Stimulated activated memory B cell treated with anti-CD40 and anti-IgM and Interleukin-4, amounts not matched to agents 10 μg/mL and 1 μg/mL and 100 μg/mL, for 72 hours (primary cell): Measurements from ENCODE around the gene MICAL3.

ENCODE experiments used
- ATAC-seq: fragments of 150-1000 bp; cut with Tn5 transposase; 2 replicates; pipeline ENCODE4 v1.10.0; 2021
- H3K27ac Mint-ChIP-seq: one replicate; pipeline ENCODE4 v1.8.0; 2022; ENCODE audit warnings: mild to moderate bottlenecking, mixed read lengths
- H3K27me3 Mint-ChIP-seq: one replicate; pipeline ENCODE4 v1.8.0; 2022; ENCODE audit warnings: mixed read lengths
- H3K36me3 Mint-ChIP-seq: one replicate; pipeline ENCODE4 v1.8.0; 2022; ENCODE audit warnings: mixed read lengths
- H3K4me1 Mint-ChIP-seq: one replicate; pipeline ENCODE4 v1.8.0; 2022; ENCODE audit warnings: mixed read lengths
- H3K4me3 Mint-ChIP-seq: one replicate; pipeline ENCODE4 v1.8.0; 2022; ENCODE audit warnings: mild to moderate bottlenecking, moderate library complexity, mixed read lengths
- H3K9me3 Mint-ChIP-seq: one replicate; pipeline ENCODE4 v1.8.0; 2022; ENCODE audit warnings: mixed read lengths

MICAL3 gene

GRCh38 chr22:17954200-17954859 is 70.0 kb downstream of the MICAL3 start:
- no peak for ATAC-seq
- no peak overlapping the region for H3K4me3 Mint-ChIP-seq
- H3K27ac Mint-ChIP-seq = peak overlapping the region; percentile 48
- peaks cover 83% of the 10 kb centered on the region for H3K4me1 Mint-ChIP-seq
- no peaks in the 10 kb centered on the region for H3K27me3 Mint-ChIP-seq
- no peaks in the 10 kb centered on the region for H3K9me3 Mint-ChIP-seq
- peaks cover 51% of the 10 kb centered on the region for H3K36me3 Mint-ChIP-seq

- no peaks in the 10 kb centered on the region for H3K9me3 Mint-ChIP-seq
- H3K27me3 Mint-ChIP-seq = no peaks in the 10 kb centered on the region
- peaks cover 48% of the 10 kb centered on the region for H3K36me3 Mint-ChIP-seq
- no peak overlapping the region for H3K4me3 Mint-ChIP-seq
- peaks cover 84% of the 10 kb centered on the region for H3K4me1 Mint-ChIP-seq
- ATAC-seq = no peak
- peak overlapping the region; percentile 65 for H3K27ac Mint-ChIP-seq
These were observed 71.2 kb downstream of the MICAL3 start for GRCh38 chr22:17953147-17953546.

- peaks cover 40% of the 10 kb centered on the region for H3K36me3 Mint-ChIP-seq
- H3K27ac Mint-ChIP-seq = peak overlapping the region; percentile 65
- H3K4me3 Mint-ChIP-seq = no peak overlapping the region
- no peak for ATAC-seq
- H3K4me1 Mint-ChIP-seq = peaks cover 84% of the 10 kb centered on the region
- H3K27me3 Mint-ChIP-seq = no peaks in the 10 kb centered on the region
- no peaks in the 10 kb centered on the region for H3K9me3 Mint-ChIP-seq
These were observed 72.0 kb downstream of the MICAL3 start for GRCh38 chr22:17952273-17952801.

- Mint-ChIP-seq H3K4me1 (peaks cover 87% of the 10 kb centered on the region), H3K36me3 (peaks cover 38% of the 10 kb centered on the region), H3K4me3 (no peak overlapping the region), H3K27ac (peak overlapping the region; percentile 41), H3K27me3 (no peaks in the 10 kb centered on the region), H3K9me3 (no peaks in the 10 kb centered on the region)
- no peak for ATAC-seq
These were observed 73.0 kb downstream of the MICAL3 start for GRCh38 chr22:17951315-17951714.

- H3K9me3 Mint-ChIP-seq = no peaks in the 10 kb centered on the region
- H3K4me1 Mint-ChIP-seq = peaks cover 87% of the 10 kb centered on the region
- no peaks in the 10 kb centered on the region for H3K27me3 Mint-ChIP-seq
- peaks cover 33% of the 10 kb centered on the region for H3K36me3 Mint-ChIP-seq
- peak overlapping the region; percentile 41 for H3K27ac Mint-ChIP-seq
- ATAC-seq = no peak
- H3K4me3 Mint-ChIP-seq = no peak overlapping the region
These were observed 73.6 kb downstream of the MICAL3 start for GRCh38 chr22:17950651-17951214.

GRCh38 chr22:17949642-17950473 is 74.5 kb downstream of the MICAL3 start:
- Mint-ChIP-seq H3K27me3 (no peaks in the 10 kb centered on the region), H3K4me3 (no peak overlapping the region), H3K4me1 (peaks cover 87% of the 10 kb centered on the region), H3K27ac (no peak overlapping the region), H3K9me3 (no peaks in the 10 kb centered on the region), H3K36me3 (peaks cover 26% of the 10 kb centered on the region)
- ATAC-seq = no peak

- H3K9me3 Mint-ChIP-seq = no peaks in the 10 kb centered on the region
- peaks cover 20% of the 10 kb centered on the region for H3K36me3 Mint-ChIP-seq
- peak overlapping the region; percentile 68 for H3K27ac Mint-ChIP-seq
- no peak overlapping the region for H3K4me3 Mint-ChIP-seq
- no peak for ATAC-seq
- peaks cover 90% of the 10 kb centered on the region for H3K4me1 Mint-ChIP-seq
- H3K27me3 Mint-ChIP-seq = no peaks in the 10 kb centered on the region
These were observed 76.3 kb downstream of the MICAL3 start for GRCh38 chr22:17948101-17948500.

GRCh38 chr22:17946662-17947367 is 77.5 kb downstream of the MICAL3 start:
- peaks cover 15% of the 10 kb centered on the region for H3K36me3 Mint-ChIP-seq
- H3K27me3 Mint-ChIP-seq = no peaks in the 10 kb centered on the region
- H3K27ac Mint-ChIP-seq = peak overlapping the region; percentile 68
- ATAC-seq = no peak
- H3K9me3 Mint-ChIP-seq = no peaks in the 10 kb centered on the region
- peaks cover 91% of the 10 kb centered on the region for H3K4me1 Mint-ChIP-seq
- H3K4me3 Mint-ChIP-seq = peak overlapping the region; percentile 45

GRCh38 chr22:17945888-17946648 is 78.3 kb downstream of the MICAL3 start:
- no peaks in the 10 kb centered on the region for H3K27me3 Mint-ChIP-seq
- no peak overlapping the region for H3K4me3 Mint-ChIP-seq
- peak; percentile 60 for ATAC-seq
- peaks cover 92% of the 10 kb centered on the region for H3K4me1 Mint-ChIP-seq
- no peaks in the 10 kb centered on the region for H3K9me3 Mint-ChIP-seq
- H3K36me3 Mint-ChIP-seq = peaks cover 15% of the 10 kb centered on the region
- H3K27ac Mint-ChIP-seq = peak overlapping the region; percentile 68

GRCh38 chr22:17945156-17945887 is 79.0 kb downstream of the MICAL3 start:
- Mint-ChIP-seq H3K27me3 (no peaks in the 10 kb centered on the region), H3K4me3 (no peak overlapping the region), H3K36me3 (peaks cover 13% of the 10 kb centered on the region), H3K4me1 (peaks cover 92% of the 10 kb centered on the region), H3K9me3 (no peaks in the 10 kb centered on the region), H3K27ac (peak overlapping the region; percentile 68)
- no peak for ATAC-seq

- Mint-ChIP-seq H3K27me3 (no peaks in the 10 kb centered on the region), H3K27ac (peak overlapping the region; percentile 20), H3K4me1 (peaks cover 94% of the 10 kb centered on the region), H3K9me3 (no peaks in the 10 kb centered on the region), H3K36me3 (peaks cover 7% of the 10 kb centered on the region), H3K4me3 (no peak overlapping the region)
- ATAC-seq = no peak
These were observed 80.1 kb downstream of the MICAL3 start for GRCh38 chr22:17944256-17944655.

GRCh38 chr22:17943533-17944249 is 80.7 kb downstream of the MICAL3 start:
- H3K36me3 Mint-ChIP-seq = peaks cover 7% of the 10 kb centered on the region
- H3K27ac Mint-ChIP-seq = peak overlapping the region; percentile 44
- H3K9me3 Mint-ChIP-seq = no peaks in the 10 kb centered on the region

GRCh38 chr22:17942721-17943120 is 81.6 kb downstream of the MICAL3 start:
- Mint-ChIP-seq H3K27me3 (no peaks in the 10 kb centered on the region), H3K36me3 (peaks cover 8% of the 10 kb centered on the region), H3K9me3 (no peaks in the 10 kb centered on the region), H3K27ac (peak overlapping the region; percentile 44), H3K4me3 (no peak overlapping the region), H3K4me1 (peaks cover 92% of the 10 kb centered on the region)
- no peak for ATAC-seq

More at GRCh38 chr22:17943533-17944249, 80.7 kb downstream of the MICAL3 start:
- Mint-ChIP-seq H3K4me1 (peaks cover 98% of the 10 kb centered on the region), H3K4me3 (no peak overlapping the region), H3K27me3 (no peaks in the 10 kb centered on the region)
- ATAC-seq = no peak
